ENCODE data around the gene MYO16. TPM values are rescaled to one million over a fixed set of nuclear protein-coding genes. Genes with fewer than 3 reads are reported as not detected.

MYO16 gene
- total RNA-seq, result under 1 TPM in 1 of 2 donors, not detected in 1; 0.42 TPM

DNA sequence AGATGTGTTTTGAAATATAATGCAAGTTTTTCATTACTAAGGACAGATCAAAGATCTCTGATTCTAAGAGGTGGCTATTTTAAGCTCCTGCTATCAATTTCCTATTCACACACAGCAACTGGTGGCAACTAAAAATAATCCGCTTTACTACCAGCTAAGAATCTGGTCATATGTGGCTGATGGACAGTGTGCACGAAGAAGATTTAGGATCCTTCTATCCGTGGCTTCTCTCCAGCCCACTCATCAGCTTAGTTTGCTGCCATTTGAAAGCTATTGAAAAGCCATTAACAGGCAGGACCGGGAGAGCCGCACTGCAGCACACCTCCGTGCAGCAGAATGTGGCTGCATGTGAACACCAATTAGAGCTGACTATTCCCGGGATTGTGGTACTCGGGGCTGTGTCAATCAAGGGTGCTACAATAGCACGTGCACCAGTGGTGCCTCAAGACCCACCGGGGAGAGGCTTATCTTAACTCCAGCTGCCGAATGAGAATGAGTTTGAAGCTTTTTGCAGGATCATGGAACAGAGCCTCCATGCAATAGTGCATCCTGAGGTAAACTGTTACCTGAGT is at the start of gene MYO16:
MYO16 (plus strand) TSS at position 431 of the 572 bp plus-strand sequence. CDS start 234 bp downstream, outside the sequence.
- Histone ChIP-seq H3K27ac (no peak within 1 kb of the TSS), H3K27me3 (replicated peaks; ENCODE audit: insufficient read depth) (no peaks in the 10 kb centered on the region), H3K4me1 (ENCODE audit: control insufficient read depth in 1 of 2, low read depth in 2 of 2) (no peaks in the 10 kb centered on the region), H3K4me3 (no peak within 1 kb of the TSS), H3K9me3 (no peaks in the 10 kb centered on the region), H3K36me3 (no peaks in the 10 kb centered on the region)
- TF ChIP-seq CTCF (IDR thresholded peaks at IDR 0.05), result no peak
- DNase-seq (ENCODE audit: low spot score), result no peak
- ATAC-seq (ENCODE audit: insufficient number of reproducible peaks, low FRiP score, low read depth), result no peak

GRCh38 chr13:108586826-108587225 is 42.6 kb upstream of the MYO16 start:
- Histone ChIP-seq H3K27me3 (replicated peaks; ENCODE audit: insufficient read depth) (no peaks in the 10 kb centered on the region), H3K36me3 (no peaks in the 10 kb centered on the region), H3K9me3 (no peaks in the 10 kb centered on the region), H3K27ac (no peak overlapping the region), H3K4me3 (no peak overlapping the region), H3K4me1 (ENCODE audit: control insufficient read depth in 1 of 2, low read depth in 2 of 2) (no peaks in the 10 kb centered on the region)
- TF ChIP-seq CTCF (IDR thresholded peaks at IDR 0.05), result no peak
- DNase-seq (ENCODE audit: low spot score), result no peak
- ATAC-seq (ENCODE audit: insufficient number of reproducible peaks, low FRiP score, low read depth), result no peak

DNA sequence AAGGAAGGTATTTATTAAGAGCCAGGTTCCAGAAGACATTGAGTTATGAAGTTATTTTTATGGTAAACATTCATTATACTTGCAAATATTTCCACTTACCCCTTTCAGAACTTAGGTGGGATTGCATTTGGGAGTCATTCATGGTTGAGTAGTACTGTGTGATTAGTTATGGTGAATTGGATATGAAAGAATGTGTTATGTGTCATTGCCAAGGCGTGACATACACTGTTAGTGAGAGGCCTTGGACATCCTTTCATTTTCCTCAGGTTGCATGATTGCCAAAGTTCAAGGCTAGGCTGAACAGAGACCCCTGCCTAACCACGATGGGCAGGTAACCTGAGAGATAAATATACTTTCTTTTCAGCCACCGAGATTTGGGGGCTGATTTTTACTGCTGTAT is 40.9 kb upstream of the MYO16 start:
- no peaks in the 10 kb centered on the region for H3K36me3 ChIP-seq
- H3K4me3 ChIP-seq, result no peak overlapping the region
- H3K4me1 ChIP-seq (ENCODE audit: control insufficient read depth in 1 of 2, low read depth in 2 of 2), result no peaks in the 10 kb centered on the region
- DNase-seq (ENCODE audit: low spot score) (no peak), ATAC-seq (ENCODE audit: insufficient number of reproducible peaks, low FRiP score, low read depth) (no peak)
- H3K27ac ChIP-seq, result no peak overlapping the region
- TF ChIP-seq CTCF (IDR thresholded peaks at IDR 0.05), result no peak
- no peaks in the 10 kb centered on the region for H3K27me3 ChIP-seq (replicated peaks; ENCODE audit: insufficient read depth)
- no peaks in the 10 kb centered on the region for H3K9me3 ChIP-seq

DNA sequence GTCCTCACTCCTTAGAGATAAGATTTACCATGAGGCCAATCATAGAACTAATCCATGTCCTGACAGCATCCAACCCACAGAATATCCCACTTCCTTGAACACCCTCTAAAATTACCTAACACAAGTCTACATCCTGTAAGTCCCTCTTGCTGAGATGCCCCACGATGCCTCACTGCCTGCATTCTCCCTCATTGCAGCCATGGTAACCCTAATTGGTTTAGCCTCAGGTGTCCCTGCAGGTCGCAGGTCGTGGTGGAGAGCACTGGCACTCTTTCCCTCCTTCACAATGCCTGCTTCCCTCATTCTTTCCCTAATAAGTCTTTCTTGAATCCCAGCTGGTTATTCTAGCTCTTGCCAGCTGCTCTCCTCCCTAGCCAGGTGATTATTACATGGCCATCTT is 35.3 kb upstream of the MYO16 start:
- no peaks in the 10 kb centered on the region for H3K9me3 ChIP-seq
- H3K4me1 ChIP-seq (ENCODE audit: control insufficient read depth in 1 of 2, low read depth in 2 of 2), result no peaks in the 10 kb centered on the region
- no peak overlapping the region for H3K27ac ChIP-seq
- no peaks in the 10 kb centered on the region for H3K27me3 ChIP-seq (replicated peaks; ENCODE audit: insufficient read depth)
- no peaks in the 10 kb centered on the region for H3K36me3 ChIP-seq
- no peak for TF ChIP-seq CTCF (IDR thresholded peaks at IDR 0.05)
- ATAC-seq (ENCODE audit: insufficient number of reproducible peaks, low FRiP score, low read depth) (no peak), DNase-seq (ENCODE audit: low spot score) (no peak)
- no peak overlapping the region for H3K4me3 ChIP-seq

DNA sequence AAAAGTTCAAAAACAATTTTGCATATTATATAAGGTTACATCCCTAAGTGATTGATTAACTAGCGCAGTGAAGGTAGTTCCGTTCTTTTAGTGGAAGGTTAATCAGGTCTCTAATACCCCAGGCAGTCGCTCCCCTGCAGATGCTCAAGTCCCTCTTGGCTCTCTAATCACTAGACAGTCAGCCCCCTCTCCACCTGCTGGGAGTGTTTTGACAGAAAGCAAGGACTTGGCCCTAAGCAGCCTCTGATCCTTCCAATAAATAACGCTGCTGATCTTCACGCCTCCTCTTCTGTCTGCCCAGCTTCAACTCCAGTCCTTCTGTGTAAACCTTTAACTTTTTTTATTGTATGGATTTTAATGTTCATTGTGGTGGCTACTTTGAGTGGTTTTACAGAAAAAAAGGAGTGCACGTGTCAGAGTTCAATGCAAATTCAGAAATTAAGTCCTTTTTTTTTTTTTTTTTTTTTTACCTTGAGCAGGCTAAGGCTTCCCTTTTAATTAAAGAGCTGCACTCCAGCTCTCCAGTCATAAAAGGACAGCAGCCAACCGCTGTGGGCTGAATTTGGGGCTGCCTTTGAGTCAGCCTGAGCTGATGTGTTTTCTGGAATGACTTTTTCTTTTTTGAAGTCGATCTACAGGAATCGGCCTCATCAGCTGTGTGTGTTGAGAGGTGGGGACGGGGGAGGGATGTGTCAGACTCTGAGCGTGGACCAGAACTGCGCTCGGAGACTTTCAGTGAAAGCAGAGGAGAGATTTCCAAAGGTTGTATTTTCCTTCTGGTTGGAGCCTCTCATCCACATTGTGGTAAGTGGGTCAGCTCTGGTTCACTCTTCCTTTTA is 33.8 kb upstream of the MYO16 start:
- no peaks in the 10 kb centered on the region for H3K9me3 ChIP-seq
- DNase-seq (ENCODE audit: low spot score), result no peak
- no peaks in the 10 kb centered on the region for H3K36me3 ChIP-seq
- no peak overlapping the region for H3K4me3 ChIP-seq
- no peaks in the 10 kb centered on the region for H3K4me1 ChIP-seq (ENCODE audit: control insufficient read depth in 1 of 2, low read depth in 2 of 2)
- TF ChIP-seq CTCF (IDR thresholded peaks at IDR 0.05), result no peak
- H3K27me3 ChIP-seq (replicated peaks; ENCODE audit: insufficient read depth), result no peaks in the 10 kb centered on the region
- no peak for ATAC-seq (ENCODE audit: insufficient number of reproducible peaks, low FRiP score, low read depth)
- no peak overlapping the region for H3K27ac ChIP-seq

Data from thoracic aorta (tissue), 2 donors.